Non-pigmented ciliary epithelial cell (primary cell): Measurements from ENCODE around the gene TERB1.

Experiments used
- DNase-seq: peaks from one replicate; pipeline ENCODE4 v3.0.0-alpha.2; 2010; ENCODE audit warnings: low read depth

Gene TERB1

GRCh38 chr16:66750279-66751052 is 50.9 kb downstream of the TERB1 start:
- no peak for DNase-seq

- DNase-seq: no peak
These were observed 54.7 kb downstream of the TERB1 start for GRCh38 chr16:66746682-66747081.

GRCh38 chr16:66746048-66746447 is 55.3 kb downstream of the TERB1 start:
- no peak for DNase-seq

- no peak for DNase-seq
These were observed 59.2 kb downstream of the TERB1 start for GRCh38 chr16:66741950-66742808.

- peak; percentile 59 for DNase-seq
These were observed 60.0 kb downstream of the TERB1 start for GRCh38 chr16:66741169-66741900.

GRCh38 chr16:66740533-66740932 is 60.9 kb downstream of the TERB1 start:
- DNase-seq: no peak

- no peak for DNase-seq
These were observed 61.4 kb downstream of the TERB1 start for GRCh38 chr16:66740010-66740409.

GRCh38 chr16:66735891-66736290 is 65.5 kb downstream of the TERB1 start:
- DNase-seq: no peak

- no peak for DNase-seq
These were observed 70.3 kb downstream of the TERB1 start for GRCh38 chr16:66731101-66731500.

GRCh38 chr16:66728804-66729203 is 72.6 kb downstream of the TERB1 start:
- no peak for DNase-seq

GRCh38 chr16:66728117-66728787 is 73.1 kb downstream of the TERB1 start:
- DNase-seq: no peak

GRCh38 chr16:66720766-66721165 is 80.6 kb downstream of the TERB1 start:
- no peak for DNase-seq

GRCh38 chr16:66719246-66719645 is 82.1 kb downstream of the TERB1 start:
- DNase-seq: no peak

- no peak for DNase-seq
These were observed 83.6 kb downstream of the TERB1 start for GRCh38 chr16:66717776-66718175.

- no peak for DNase-seq
These were observed 84.2 kb downstream of the TERB1 start for GRCh38 chr16:66717112-66717675.

- no peak for DNase-seq
These were observed 86.6 kb downstream of the TERB1 start for GRCh38 chr16:66714654-66715307.

- no peak for DNase-seq
These were observed 87.3 kb downstream of the TERB1 start for GRCh38 chr16:66714062-66714461.

GRCh38 chr16:66713076-66713475 is 88.3 kb downstream of the TERB1 start:
- no peak for DNase-seq

GRCh38 chr16:66712512-66712911 is 88.9 kb downstream of the TERB1 start:
- no peak for DNase-seq

- no peak for DNase-seq
These were observed 89.8 kb downstream of the TERB1 start for GRCh38 chr16:66711581-66711980.

GRCh38 chr16:66706506-66706880 is 94.9 kb downstream of the TERB1 start:
- DNase-seq: no peak
